ENCODE measurements around the gene C1QTNF4. TPM values are rescaled to one million over a fixed set of nuclear protein-coding genes. Genes with fewer than 3 reads are reported as not detected.

C1QTNF4 gene
- total and polyA plus RNA-seq, 2 donors (not counting 1 experiment from before 2014, with no cell fraction given) = 1.6 TPM; not detected in 1

DNA sequence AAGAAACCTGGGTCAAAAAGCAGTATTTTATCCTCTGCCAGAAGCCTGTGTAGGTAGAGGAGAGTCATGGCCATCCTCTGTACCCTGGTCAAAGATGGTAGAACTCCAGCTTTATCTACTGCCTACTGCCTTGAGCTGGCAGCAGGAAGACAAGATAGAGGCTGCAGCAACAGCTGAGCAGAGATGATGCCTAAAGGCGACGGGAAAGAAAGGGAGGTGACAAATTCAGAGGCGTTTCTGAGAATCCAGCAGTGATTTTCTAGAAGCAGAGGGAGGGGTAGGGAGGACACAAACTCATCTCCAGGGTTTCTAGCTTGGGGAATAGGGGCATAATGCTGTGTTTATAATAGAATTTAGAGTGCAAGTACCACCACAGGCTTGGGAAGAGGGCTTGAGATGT is 15.5 kb upstream of the C1QTNF4 start:
- no peaks in the 10 kb centered on the region for H3K27me3 ChIP-seq (replicated peaks in 1 of 4; ENCODE audit: control extremely low read depth in 1 of 4, control insufficient read depth in 3 of 4, insufficient read depth in 4 of 4, low read length in 3 of 4)
- 87% methylated on average over 3 of the region's 3 CpGs for WGBS (ENCODE audit: insufficient coverage)
- no peak overlapping the region for H3K4me3 ChIP-seq (ENCODE audit: control extremely low read depth in 1 of 5, extremely low read depth in 1 of 5, insufficient read depth in 1 of 5, low read depth in 2 of 5, low read length in 4 of 5)
- Mint-ChIP-seq H3K4me3 (no peak overlapping the region), H3K4me1 (peaks cover 15% of the 10 kb centered on the region), H3K27ac (no peak overlapping the region), H3K9me3 (ENCODE audit: insufficient read depth) (no peaks in the 10 kb centered on the region), H3K27me3 (no peaks in the 10 kb centered on the region)
- DNase-seq = no peak
- ATAC-seq (ENCODE audit: low read depth) = no peak
- H4K20me1 ChIP-seq (ENCODE audit: control insufficient read depth, insufficient read depth, low read length, poor library complexity, severe bottlenecking) = no peaks in the 10 kb centered on the region
- no peak overlapping the region for H3K27ac ChIP-seq (ENCODE audit: low read length in 2 of 2)
- H3K4me2 ChIP-seq (replicated peaks; ENCODE audit: low read depth, low read length, poor library complexity, severe bottlenecking) = no peak overlapping the region
- no peaks in the 10 kb centered on the region for H3K9me3 ChIP-seq (ENCODE audit: control extremely low read depth in 1 of 3, control insufficient read depth in 2 of 3, insufficient read depth in 1 of 3, low read length in 2 of 3)
- H3K4me1 ChIP-seq (ENCODE audit: control insufficient read depth in 2 of 2, insufficient read depth in 2 of 2, low read length in 2 of 2) = peaks cover 12 to 16% of the 10 kb centered on the region in 2 donors
- CTCF ChIA-PET = no interaction called here
- no peak overlapping the region for H2AFZ ChIP-seq (ENCODE audit: insufficient read depth, low read depth, low read length, poor library complexity, severe bottlenecking)
- intact Hi-C loops (cut with micrococcal nuclease) = no loop called here
- POLR2A ChIA-PET = no interaction called here
- TF ChIP-seq, protein P1, sequence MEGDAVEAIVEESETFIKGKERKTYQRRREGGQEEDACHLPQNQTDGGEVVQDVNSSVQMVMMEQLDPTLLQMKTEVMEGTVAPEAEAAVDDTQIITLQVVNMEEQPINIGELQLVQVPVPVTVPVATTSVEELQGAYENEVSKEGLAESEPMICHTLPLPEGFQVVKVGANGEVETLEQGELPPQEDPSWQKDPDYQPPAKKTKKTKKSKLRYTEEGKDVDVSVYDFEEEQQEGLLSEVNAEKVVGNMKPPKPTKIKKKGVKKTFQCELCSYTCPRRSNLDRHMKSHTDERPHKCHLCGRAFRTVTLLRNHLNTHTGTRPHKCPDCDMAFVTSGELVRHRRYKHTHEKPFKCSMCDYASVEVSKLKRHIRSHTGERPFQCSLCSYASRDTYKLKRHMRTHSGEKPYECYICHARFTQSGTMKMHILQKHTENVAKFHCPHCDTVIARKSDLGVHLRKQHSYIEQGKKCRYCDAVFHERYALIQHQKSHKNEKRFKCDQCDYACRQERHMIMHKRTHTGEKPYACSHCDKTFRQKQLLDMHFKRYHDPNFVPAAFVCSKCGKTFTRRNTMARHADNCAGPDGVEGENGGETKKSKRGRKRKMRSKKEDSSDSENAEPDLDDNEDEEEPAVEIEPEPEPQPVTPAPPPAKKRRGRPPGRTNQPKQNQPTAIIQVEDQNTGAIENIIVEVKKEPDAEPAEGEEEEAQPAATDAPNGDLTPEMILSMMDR (IDR thresholded peaks at IDR 0.05) = no peak
- TF ChIP-seq EZH2 (IDR thresholded peaks at IDR 0.05; ENCODE audit: borderline replicate concordance, insufficient read depth, low read depth, low read length, poor library complexity, severe bottlenecking) = no peak
- H3K36me3 ChIP-seq (replicated peaks in 1 of 2; ENCODE audit: control extremely low read depth in 1 of 2, control insufficient read depth in 1 of 2, extremely low read depth in 1 of 2, insufficient read depth in 2 of 2, low read length in 1 of 2) = peaks cover 0 to 4% of the 10 kb centered on the region in 2 experiments
- H3K79me2 ChIP-seq (ENCODE audit: control insufficient read depth, insufficient read depth, low read length) = no peaks in the 10 kb centered on the region
- no peak overlapping the region for H3K9ac ChIP-seq (ENCODE audit: low read length)

DNA sequence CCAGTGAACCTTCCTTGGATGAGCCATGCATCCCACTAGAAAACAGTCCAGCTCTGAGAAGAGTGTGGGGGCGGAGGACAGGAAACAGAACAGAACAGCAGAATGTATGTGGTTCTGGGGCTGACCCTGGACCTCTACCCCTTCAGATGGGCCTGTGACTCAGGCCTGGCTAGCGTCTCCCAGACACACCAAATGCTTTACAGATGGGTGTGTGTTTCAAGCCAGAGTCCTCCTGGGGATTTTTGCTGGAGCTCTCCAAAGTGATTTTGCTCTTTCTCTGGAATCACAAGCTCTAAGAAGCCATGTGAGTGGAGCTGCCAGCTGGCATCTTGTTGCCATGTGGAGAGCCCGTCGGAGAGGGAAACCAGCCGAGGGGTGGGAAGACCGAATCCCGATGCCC is 13.2 kb upstream of the C1QTNF4 start:
- DNase-seq (no peak), ATAC-seq (ENCODE audit: low read depth) (no peak)
- Mint-ChIP-seq H3K4me3 (no peak overlapping the region), H3K4me1 (peaks cover 15% of the 10 kb centered on the region), H3K27me3 (no peaks in the 10 kb centered on the region), H3K27ac (no peak overlapping the region), H3K9me3 (ENCODE audit: insufficient read depth) (no peaks in the 10 kb centered on the region)
- Histone ChIP-seq H3K9ac (ENCODE audit: low read length) (no peak overlapping the region), H3K4me2 (replicated peaks; ENCODE audit: low read depth, low read length, poor library complexity, severe bottlenecking) (no peak overlapping the region), H2AFZ (ENCODE audit: insufficient read depth, low read depth, low read length, poor library complexity, severe bottlenecking) (no peak overlapping the region), H3K9me3 (ENCODE audit: control extremely low read depth in 1 of 3, control insufficient read depth in 2 of 3, insufficient read depth in 1 of 3, low read length in 2 of 3) (no peaks in the 10 kb centered on the region), H3K79me2 (ENCODE audit: control insufficient read depth, insufficient read depth, low read length) (no peaks in the 10 kb centered on the region), H3K4me1 (ENCODE audit: control insufficient read depth in 2 of 2, insufficient read depth in 2 of 2, low read length in 2 of 2) (peaks cover 12 to 16% of the 10 kb centered on the region in 2 donors), H3K4me3 (ENCODE audit: control extremely low read depth in 1 of 5, extremely low read depth in 1 of 5, insufficient read depth in 1 of 5, low read depth in 2 of 5, low read length in 4 of 5) (no peak overlapping the region), H3K27me3 (replicated peaks in 1 of 4; ENCODE audit: control extremely low read depth in 1 of 4, control insufficient read depth in 3 of 4, insufficient read depth in 4 of 4, low read length in 3 of 4) (no peaks in the 10 kb centered on the region), H3K36me3 (replicated peaks in 1 of 2; ENCODE audit: control extremely low read depth in 1 of 2, control insufficient read depth in 1 of 2, extremely low read depth in 1 of 2, insufficient read depth in 2 of 2, low read length in 1 of 2) (peaks cover 0 to 4% of the 10 kb centered on the region in 2 experiments), H3K27ac (ENCODE audit: low read length in 2 of 2) (no peak overlapping the region), H4K20me1 (ENCODE audit: control insufficient read depth, insufficient read depth, low read length, poor library complexity, severe bottlenecking) (no peaks in the 10 kb centered on the region)
- intact Hi-C loops (cut with micrococcal nuclease) = no loop called here
- TF ChIP-seq, protein P1 (IDR thresholded peaks at IDR 0.05) = no peak
- TF ChIP-seq EZH2 (IDR thresholded peaks at IDR 0.05; ENCODE audit: borderline replicate concordance, insufficient read depth, low read depth, low read length, poor library complexity, severe bottlenecking) = no peak
- POLR2A ChIA-PET = interaction anchor here (0.5 to 0.6 kb wide), 2 partner anchors 98 to 186 kb away, joined by 4 to 8 read pairs; no protein-coding TSS in a partner anchor
- 100% methylated on average over 6 of the region's 7 CpGs for WGBS (ENCODE audit: insufficient coverage)
- CTCF ChIA-PET = interaction anchor here (0.7 to 1.1 kb wide), 2 partner anchors 12 to 25 kb away, joined by 3 read pairs; no protein-coding TSS in a partner anchor

Measured in B cell (primary cell).